ENCODE data around the gene ANO3. TPM values are rescaled to one million over a fixed set of nuclear protein-coding genes. Genes with fewer than 3 reads are reported as not detected.
"Not testable (repeated sequence)": the region's sequence is repeated elsewhere in the genome, so short reads cannot be mapped to it uniquely, and the experiment has no call there.

Gene ANO3
- total and polyA plus RNA-seq, 8 donors, result 0.18 to 0.58 TPM; not detected in 6

GRCh38 chr11:26287067-26287518 is 44.8 kb upstream of the ANO3 start:
- no peak for DNase-seq
- H3K4me1 ChIP-seq, result peaks cover 0 to 4% (median 2%) of the 10 kb centered on the region in 4 donors
- 68 to 77% (median 70%) methylated on average over 5 of the region's 5 CpGs for WGBS, 5 donors
- peaks cover 0 to 4% (median 0%) of the 10 kb centered on the region in 3 donors for H3K27me3 ChIP-seq
- no peak overlapping the region for H3K4me3 ChIP-seq
- no peak for TF ChIP-seq POLR2A (IDR thresholded peaks at IDR 0.05)
- TF ChIP-seq EP300 (IDR thresholded peaks at IDR 0.05), result no peak
- TF ChIP-seq POLR2AphosphoS5 (IDR thresholded peaks at IDR 0.05), result no peak
- TF ChIP-seq CTCF (IDR thresholded peaks at IDR 0.05), result no peak
- H3K9me3 ChIP-seq, result no peaks in the 10 kb centered on the region
- intact Hi-C loops (cut with DNase I; ENCODE audit: low total_unique reads), result no loop called here
- no peaks in the 10 kb centered on the region for H3K36me3 ChIP-seq
- H3K27ac ChIP-seq, result no peak overlapping the region

GRCh38 chr11:26297189-26297975 is 34.5 kb upstream of the ANO3 start:
- H3K27ac ChIP-seq, result no peak overlapping the region
- peak in 1 of 2 donors; percentile 85 for DNase-seq
- no peaks in the 10 kb centered on the region for H3K27me3 ChIP-seq
- H3K4me3 ChIP-seq, result no peak overlapping the region
- intact Hi-C loops (cut with DNase I; ENCODE audit: low total_unique reads), result no loop called here
- H3K4me1 ChIP-seq, result no peaks in the 10 kb centered on the region
- no peaks in the 10 kb centered on the region for H3K9me3 ChIP-seq
- WGBS, 5 donors, result 10 to 21% (median 16%) methylated on average over 4 of the region's 4 CpGs
- TF ChIP-seq CTCF (IDR thresholded peaks at IDR 0.05) (peak in 5 of 7 experiments; percentile 38 to 58 (median 50)), POLR2AphosphoS5 (IDR thresholded peaks at IDR 0.05) (no peak)
- no peaks in the 10 kb centered on the region for H3K36me3 ChIP-seq

- H3K4me3 ChIP-seq; H3K27me3 ChIP-seq; intact Hi-C loops (cut with DNase I; ENCODE audit: low total_unique reads); H3K4me1 ChIP-seq; H3K36me3 ChIP-seq; H3K27ac ChIP-seq; H3K9me3 ChIP-seq: not testable (repeated sequence)
- DNase-seq, result peak in 1 of 2 donors; percentile 39
- WGBS, 5 donors, result 29 to 43% (median 31%) methylated on average over 5 of the region's 5 CpGs
Measured at GRCh38 chr11:26316372-26316771, 15.6 kb upstream of the ANO3 start.

DNA sequence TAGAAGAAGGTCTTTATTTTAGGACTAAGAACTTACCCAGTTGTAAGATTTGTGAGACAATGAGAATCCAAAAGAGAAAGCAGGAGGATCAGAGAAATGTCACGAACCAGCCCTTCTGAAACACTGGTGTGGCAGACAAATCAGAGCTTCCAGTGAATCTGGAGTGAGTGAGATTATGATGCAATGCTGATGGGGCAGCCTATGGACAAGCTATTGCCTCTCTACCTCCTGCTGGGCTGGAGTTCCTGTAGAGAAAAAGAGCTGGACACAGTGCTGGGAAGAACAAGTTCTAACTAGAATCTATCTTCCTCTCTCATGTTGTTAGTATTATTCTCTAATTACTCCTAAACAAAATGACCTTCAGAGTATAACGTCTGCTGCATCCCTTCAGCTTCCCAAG is 12.0 kb upstream of the ANO3 start:
- no peaks in the 10 kb centered on the region for H3K36me3 ChIP-seq
- no peak overlapping the region for H3K4me3 ChIP-seq
- H3K27me3 ChIP-seq, result no peaks in the 10 kb centered on the region
- TF ChIP-seq POLR2AphosphoS5 (IDR thresholded peaks at IDR 0.05), result no peak
- 22 to 33% (median 23%) methylated on average over 2 of the region's 2 CpGs for WGBS, 5 donors
- no peaks in the 10 kb centered on the region for H3K4me1 ChIP-seq
- DNase-seq, result no peak
- no peak overlapping the region for H3K27ac ChIP-seq
- intact Hi-C loops (cut with DNase I; ENCODE audit: low total_unique reads), result no loop called here
- H3K9me3 ChIP-seq, result no peaks in the 10 kb centered on the region

DNA sequence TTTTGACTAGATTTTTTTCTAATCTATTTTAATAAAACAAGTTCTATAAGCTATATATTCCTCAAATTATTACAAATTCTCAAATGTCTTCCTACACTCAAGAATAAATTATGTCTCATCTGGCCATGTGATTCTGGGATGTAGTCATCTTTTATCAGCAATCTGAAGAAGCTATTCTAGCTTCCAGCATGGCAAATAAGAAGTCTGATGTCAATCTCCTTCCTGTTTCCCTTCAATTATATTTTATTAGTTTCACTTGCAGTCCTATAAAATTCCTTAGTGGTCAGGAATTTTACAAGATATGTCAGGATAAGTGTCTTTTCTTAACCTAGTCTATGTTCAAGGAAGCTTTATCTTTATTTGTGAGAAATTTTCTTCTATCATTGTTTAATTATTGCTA is 10.4 kb upstream of the ANO3 start:
- Histone ChIP-seq H3K27me3 (no peaks in the 10 kb centered on the region), H3K27ac (no peak overlapping the region), H3K4me3 (no peak overlapping the region), H3K9me3 (no peaks in the 10 kb centered on the region), H3K36me3 (no peaks in the 10 kb centered on the region), H3K4me1 (no peaks in the 10 kb centered on the region)
- intact Hi-C loops (cut with DNase I; ENCODE audit: low total_unique reads), result no loop called here
- no peak for TF ChIP-seq EP300 (IDR thresholded peaks at IDR 0.05)
- TF ChIP-seq POLR2A (IDR thresholded peaks at IDR 0.05), result no peak
- no peak for TF ChIP-seq CTCF (IDR thresholded peaks at IDR 0.05)
- TF ChIP-seq POLR2AphosphoS5 (IDR thresholded peaks at IDR 0.05), result no peak
- DNase-seq, result no peak

All from stomach (tissue), 9 donors.